OCI-LY7 (cell line): Measurements from ENCODE around the gene VEGFC. TPM values are rescaled to one million over a fixed set of nuclear protein-coding genes. Genes with fewer than 3 reads are reported as not detected.

Experiments
- BruUV-seq: library from RNA; stranded (reverse); fragments of 400-500 nt; replicated peaks from 2 replicates; lab custom pipeline; 2021; lab: Mats Ljungman, UMichigan
- CTCF ChIA-PET: fragments of 300-600 bp; sonication (Branson Sonifier 250); formaldehyde crosslinking; loops from one replicate; lab custom pipeline; 2022; ENCODE audit warnings: antibody characterized with exemption; ENCODE audit not compliant: unreplicated experiment; lab: Charles Lee
- POLR2A ChIA-PET: fragments of 300-600 bp; sonication (Branson Sonifier 250); formaldehyde crosslinking; loops from one replicate; lab custom pipeline; 2022; ENCODE audit warnings: antibody characterized with exemption; lab: Charles Lee
- DNase-seq: peaks from one replicate; pipeline ENCODE4 v3.0.0-alpha.2; 2015; ENCODE audit warnings: low spot score
- H2AFZ ChIP-seq: fragments of 200-600 bp; sonication (generic), shearing (Covaris generic); 2 replicates; pipeline ENCODE4 v1.6.1; 2014; ENCODE audit warnings: mild to moderate bottlenecking, antibody characterized with exemption, low read length, moderate library complexity
- H3K27ac ChIP-seq: fragments of 200-600 bp; sonication (generic); 2 replicates; pipeline ENCODE4 v1.5.1; 2014; ENCODE audit warnings: mixed run types, low read depth, mild to moderate bottlenecking, moderate library complexity, low read length, inconsistent platforms; ENCODE audit not compliant: poor library complexity, severe bottlenecking
- H3K36me3 ChIP-seq: fragments of 200-600 bp; sonication (generic); 2 replicates; pipeline ENCODE4 v1.6.1; 2014; ENCODE audit warnings: mild to moderate bottlenecking, antibody characterized with exemption, low read length, moderate library complexity, mixed read lengths; ENCODE audit not compliant: insufficient read depth
- H3K4me1 ChIP-seq: fragments of 200-600 bp; sonication (generic); 2 replicates; pipeline ENCODE4 v1.5.1; 2014; ENCODE audit warnings: mild to moderate bottlenecking, low read length; ENCODE audit not compliant: insufficient read depth, poor library complexity, severe bottlenecking
- H3K4me2 ChIP-seq: fragments of 200-600 bp; sonication (generic); 2 replicates; pipeline ENCODE4 v1.6.1; 2014; ENCODE audit warnings: mild to moderate bottlenecking, low read length
- H3K4me3 ChIP-seq: fragments of 200-600 bp; sonication (generic); 2 replicates; pipeline ENCODE4 v1.5.1; 2014; ENCODE audit warnings: mild to moderate bottlenecking, low read depth, low read length; ENCODE audit not compliant: poor library complexity, severe bottlenecking
- H3K79me2 ChIP-seq: fragments of 200-600 bp; sonication (generic); 2 replicates; pipeline ENCODE4 v1.6.1; 2016; ENCODE audit warnings: low read depth, mild to moderate bottlenecking, low read length, moderate library complexity, mixed read lengths; ENCODE audit not compliant: insufficient read depth
- H3K9me2 ChIP-seq: fragments of 200-600 bp; sonication (generic); 2 replicates; pipeline ENCODE4 v1.6.1; 2016; ENCODE audit warnings: mild to moderate bottlenecking, low read length, mixed read lengths; ENCODE audit not compliant: insufficient read depth
- H3K9me3 ChIP-seq: fragments of 200-600 bp; sonication (generic); 2 replicates; pipeline ENCODE4 v1.6.1; 2014; ENCODE audit warnings: mild to moderate bottlenecking, mixed run types, low read length, mixed read lengths
- H4K20me1 ChIP-seq: fragments of 200-600 bp; sonication (generic); 2 replicates; pipeline ENCODE4 v1.6.1; 2014; ENCODE audit warnings: mild to moderate bottlenecking, antibody characterized with exemption, low read length, moderate library complexity, mixed read lengths; ENCODE audit not compliant: insufficient read depth
- EZH2phosphoT487 ChIP-seq: fragments of 200-600 bp; sonication (generic); IDR thresholded peaks from 2 replicates; pipeline ENCODE4 v1.6.1; 2018; ENCODE audit warnings: low read depth, borderline replicate concordance, mild to moderate bottlenecking, mixed run types, antibody characterized with exemption, low read length, moderate library complexity, mixed read lengths
- intact Hi-C: fragments of 100-400 bp; cut with micrococcal nuclease; formaldehyde crosslinking; loops from one replicate; pipeline ENCODE4 v1.10.0; 2022; ENCODE audit not compliant: unreplicated experiment
- total RNA-seq, 2 experiments: library from RNA; depleted of rRNA in 1 of 2; stranded (reverse); fragments of >200 nt in 1 of 2; shearing (Covaris generic) in 1 of 2; gene quantifications; 2 replicates each; pipeline ENCODE4 v1.2.3, GENCODE V29; 2014 to 2022
- TF ChIP-seq, protein P1 (sequence below): fragments of 200-600 bp; sonication (generic); conservative IDR thresholded peaks from 2 replicates; pipeline ENCODE4 v1.5.1; 2014; ENCODE audit warnings: mild to moderate bottlenecking, antibody characterized with exemption, low read length, moderate library complexity, mixed read lengths

Gene VEGFC
- total RNA-seq, 2 experiments from 2014 or later, result not detected

DNA sequence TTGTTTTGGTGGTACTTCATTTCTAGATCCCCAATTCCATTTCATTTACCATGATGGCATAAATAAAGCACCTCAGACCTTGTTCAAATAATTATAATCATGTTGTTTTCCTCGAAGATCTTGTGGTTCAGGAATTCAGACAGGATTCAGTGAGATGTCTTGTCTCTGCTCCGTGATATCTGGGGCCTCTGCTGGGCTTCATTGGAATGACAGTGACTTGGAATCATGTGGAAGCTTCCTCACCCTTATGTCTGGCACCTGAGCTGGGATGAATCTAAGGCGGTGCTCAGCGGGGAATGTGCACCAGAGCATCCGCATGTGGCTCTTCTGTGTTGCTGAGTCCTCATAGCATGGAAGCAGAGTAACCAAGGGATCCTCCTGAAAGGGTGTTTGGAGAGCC is 132.2 kb downstream of the VEGFC start:
- no peaks in the 10 kb centered on the region for H4K20me1 ChIP-seq
- H3K4me3 ChIP-seq, result no peak overlapping the region
- no peak for DNase-seq
- TF ChIP-seq, protein P1, sequence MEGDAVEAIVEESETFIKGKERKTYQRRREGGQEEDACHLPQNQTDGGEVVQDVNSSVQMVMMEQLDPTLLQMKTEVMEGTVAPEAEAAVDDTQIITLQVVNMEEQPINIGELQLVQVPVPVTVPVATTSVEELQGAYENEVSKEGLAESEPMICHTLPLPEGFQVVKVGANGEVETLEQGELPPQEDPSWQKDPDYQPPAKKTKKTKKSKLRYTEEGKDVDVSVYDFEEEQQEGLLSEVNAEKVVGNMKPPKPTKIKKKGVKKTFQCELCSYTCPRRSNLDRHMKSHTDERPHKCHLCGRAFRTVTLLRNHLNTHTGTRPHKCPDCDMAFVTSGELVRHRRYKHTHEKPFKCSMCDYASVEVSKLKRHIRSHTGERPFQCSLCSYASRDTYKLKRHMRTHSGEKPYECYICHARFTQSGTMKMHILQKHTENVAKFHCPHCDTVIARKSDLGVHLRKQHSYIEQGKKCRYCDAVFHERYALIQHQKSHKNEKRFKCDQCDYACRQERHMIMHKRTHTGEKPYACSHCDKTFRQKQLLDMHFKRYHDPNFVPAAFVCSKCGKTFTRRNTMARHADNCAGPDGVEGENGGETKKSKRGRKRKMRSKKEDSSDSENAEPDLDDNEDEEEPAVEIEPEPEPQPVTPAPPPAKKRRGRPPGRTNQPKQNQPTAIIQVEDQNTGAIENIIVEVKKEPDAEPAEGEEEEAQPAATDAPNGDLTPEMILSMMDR, result no peak
- TF ChIP-seq EZH2phosphoT487, result no peak
- H3K27ac ChIP-seq, result no peak overlapping the region
- H3K4me2 ChIP-seq, result no peak overlapping the region
- intact Hi-C loops, result no loop called here
- no peaks in the 10 kb centered on the region for H3K9me2 ChIP-seq
- CTCF ChIA-PET, result no interaction called here
- BruUV-seq, result no TSS peak
- no peak overlapping the region for H2AFZ ChIP-seq
- POLR2A ChIA-PET, result interaction anchor here (1.1 kb wide), 1 partner anchor 15 kb away, joined by 3 read pairs; no protein-coding TSS in a partner anchor
- no peaks in the 10 kb centered on the region for H3K9me3 ChIP-seq
- no peaks in the 10 kb centered on the region for H3K36me3 ChIP-seq
- H3K79me2 ChIP-seq, result no peaks in the 10 kb centered on the region
- no peaks in the 10 kb centered on the region for H3K4me1 ChIP-seq

DNA sequence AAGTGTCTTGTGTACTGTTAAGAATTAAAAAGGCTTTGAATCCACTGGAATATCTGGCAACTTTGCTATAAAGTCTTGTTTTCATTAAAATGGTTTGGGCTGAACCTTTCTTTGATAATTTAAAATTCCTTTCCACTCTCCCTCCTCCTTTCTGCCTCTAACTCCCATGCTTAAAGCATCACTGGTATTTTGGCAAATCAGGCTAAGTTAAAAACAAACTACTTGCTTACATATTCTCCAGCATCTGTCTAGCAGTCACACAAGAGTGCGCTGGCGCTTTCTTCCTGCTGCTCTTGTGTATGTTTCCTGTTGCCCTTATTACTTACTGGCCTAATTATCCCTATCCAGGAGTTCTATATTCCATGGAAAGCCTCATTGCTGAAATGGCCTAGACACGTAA is 136.6 kb downstream of the VEGFC start:
- Histone ChIP-seq H3K4me1 (no peaks in the 10 kb centered on the region), H3K9me3 (no peaks in the 10 kb centered on the region), H3K9me2 (no peaks in the 10 kb centered on the region), H3K36me3 (no peaks in the 10 kb centered on the region), H3K4me3 (no peak overlapping the region), H2AFZ (no peak overlapping the region), H3K4me2 (no peak overlapping the region), H4K20me1 (no peaks in the 10 kb centered on the region), H3K27ac (no peak overlapping the region), H3K79me2 (no peaks in the 10 kb centered on the region)
- CTCF ChIA-PET, result no interaction called here
- DNase-seq, result no peak
- POLR2A ChIA-PET, result no interaction called here
- no TSS peak for BruUV-seq
- intact Hi-C loops, result no loop called here
- no peak for TF ChIP-seq EZH2phosphoT487
- TF ChIP-seq, protein P1, result no peak

DNA sequence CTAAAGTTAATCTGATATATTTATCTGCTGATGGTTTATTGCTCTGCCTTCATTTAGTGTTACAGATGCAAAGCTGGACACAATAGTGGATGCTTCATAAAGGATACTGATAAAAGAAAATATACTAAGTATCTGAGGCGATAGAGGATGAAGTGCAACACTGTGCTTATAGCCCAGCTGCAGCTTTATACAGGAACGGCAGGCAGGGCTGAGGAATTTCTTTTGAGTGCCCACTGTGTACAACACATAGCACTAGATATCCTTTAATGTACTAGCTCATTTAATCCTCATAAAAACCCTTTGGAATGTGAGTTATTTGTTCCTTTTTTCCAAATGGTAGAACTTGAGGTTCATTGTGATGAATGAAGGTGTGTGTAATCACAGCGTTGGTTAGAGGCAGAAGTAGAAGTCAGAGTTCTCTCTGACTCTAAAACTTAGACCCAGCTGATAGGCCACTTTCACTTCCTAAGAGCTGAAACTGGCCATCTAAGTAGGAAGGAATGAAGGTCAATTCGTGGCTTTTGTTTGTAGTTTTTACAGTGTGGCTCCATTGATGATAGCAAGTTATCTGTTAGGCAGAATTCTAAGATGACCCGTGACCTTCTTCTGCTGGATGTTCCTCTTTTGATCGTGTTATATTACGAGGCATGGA is 138.0 kb downstream of the VEGFC start:
- POLR2A ChIA-PET, result no interaction called here
- no peak overlapping the region for H3K4me2 ChIP-seq
- BruUV-seq, result no TSS peak
- no peak for DNase-seq
- H3K9me2 ChIP-seq, result no peaks in the 10 kb centered on the region
- no peak for TF ChIP-seq EZH2phosphoT487
- TF ChIP-seq, protein P1, result no peak
- intact Hi-C loops, result no loop called here
- no peak overlapping the region for H3K27ac ChIP-seq
- CTCF ChIA-PET, result no interaction called here
- H3K36me3 ChIP-seq, result no peaks in the 10 kb centered on the region
- no peak overlapping the region for H2AFZ ChIP-seq
- no peaks in the 10 kb centered on the region for H3K79me2 ChIP-seq
- H3K4me1 ChIP-seq, result no peaks in the 10 kb centered on the region
- H4K20me1 ChIP-seq, result no peaks in the 10 kb centered on the region
- no peak overlapping the region for H3K4me3 ChIP-seq
- H3K9me3 ChIP-seq, result no peaks in the 10 kb centered on the region
